K562 (cell line): ENCODE results near the gene ATAD3C. TPM values are rescaled to one million over a fixed set of nuclear protein-coding genes. Genes with fewer than 3 reads are reported as not detected.

Experiments
- BRF1 ChIP-seq: IDR thresholded peaks from 3 replicates; pipeline ENCODE4 v1.6.1; 2011; ENCODE audit warnings: borderline replicate concordance, mild to moderate bottlenecking; ENCODE audit not compliant: insufficient read length; ENCODE audit errors: extremely low read depth
- DIDO1 ChIP-seq: fragments of 450-650 bp; IDR thresholded peaks from 2 replicates; pipeline ENCODE4 v1.6.1; 2016; ENCODE audit warnings: low read depth, missing biosample characterization, missing genetic modification characterization
- HNRNPL ChIP-seq: fragments of 200-400 bp; formaldehyde crosslinking; IDR thresholded peaks from 2 replicates; pipeline ENCODE4 v1.6.1; 2017; ENCODE audit warnings: low read depth, mild to moderate bottlenecking, low read length
- LCOR ChIP-seq: sonication (generic); formaldehyde crosslinking; IDR thresholded peaks from 2 replicates; pipeline ENCODE4 v1.8.0; 2022; ENCODE audit warnings: mild to moderate bottlenecking, missing genetic modification reagents
- MXI1 ChIP-seq: IDR thresholded peaks from 2 replicates; pipeline ENCODE4 v1.6.1; 2011; ENCODE audit warnings: low read depth, mild to moderate bottlenecking, improper control_type of control experiment, low read length
- RBBP5 ChIP-seq: fragments of 200-600 bp; sonication (generic); IDR thresholded peaks from 2 replicates; pipeline ENCODE4 v1.6.1; 2012; ENCODE audit warnings: borderline replicate concordance, mild to moderate bottlenecking, low read length, control low read depth, inconsistent platforms; ENCODE audit not compliant: insufficient read depth, poor library complexity, severe bottlenecking
- RBFOX2 ChIP-seq: fragments of 200-400 bp; formaldehyde crosslinking; IDR thresholded peaks from 2 replicates; pipeline ENCODE4 v1.6.1; 2017; ENCODE audit warnings: low read depth, mild to moderate bottlenecking, low read length, moderate library complexity
- polyA plus RNA-seq, 8 experiments: library from polyadenylated mRNA; depleted of rRNA in 4 of 8; stranded (reverse) in 5 of 8; unstranded in 3 of 8; fragments of >200 nt; fragmentation: Nextera tagmentation in 2 of 8; fragmentation: Illumina TruSeq in 1 of 8; extraction: Ambion mirVana in 2 of 8; extraction: Trizol in 1 of 8; gene quantifications; 2 replicates each; pipeline versions ENCODE4 v1.2.1 to v1.2.3, GENCODE V29; 2011 to 2014; ENCODE audit warnings: inconsistent platforms in 1 of 8, missing spikeins in 1 of 8
- total RNA-seq, 7 experiments: library from RNA; depleted of rRNA in 6 of 7; stranded (reverse); fragments of >200 nt in 6 of 7; fragmentation: Illumina TruSeq in 2 of 7; extraction: Trizol in 2 of 7; gene quantifications; 2 replicates each; pipeline versions ENCODE4 v1.2.1 to v1.2.3, GENCODE V29; 2011 to 2021; ENCODE audit warnings: low replicate concordance in 1 of 7
- TF ChIP-seq, protein P1 (sequence below): fragments of 250-450 bp; sonication (Bioruptor Pico); IDR thresholded peaks from 2 replicates; pipeline ENCODE4 v1.8.0; 2022; ENCODE audit warnings: inconsistent platforms, mild to moderate bottlenecking, moderate library complexity, borderline replicate concordance
- TF ChIP-seq, protein P2 (sequence below): sonication (generic); formaldehyde crosslinking; IDR thresholded peaks from 2 replicates; pipeline ENCODE4 v1.8.0; 2022; ENCODE audit warnings: mild to moderate bottlenecking, missing genetic modification reagents, borderline replicate concordance

ATAD3C gene
- total and polyA plus RNA-seq, 9 of the 15 experiments (the other 6 are each of a cell fraction or from before 2014, with no cell fraction given), result 0.03 to 0.18 TPM; not detected in 7

- peak; percentile 29 for TF ChIP-seq RBBP5
- TF ChIP-seq BRF1, result no peak
- TF ChIP-seq, protein P1, sequence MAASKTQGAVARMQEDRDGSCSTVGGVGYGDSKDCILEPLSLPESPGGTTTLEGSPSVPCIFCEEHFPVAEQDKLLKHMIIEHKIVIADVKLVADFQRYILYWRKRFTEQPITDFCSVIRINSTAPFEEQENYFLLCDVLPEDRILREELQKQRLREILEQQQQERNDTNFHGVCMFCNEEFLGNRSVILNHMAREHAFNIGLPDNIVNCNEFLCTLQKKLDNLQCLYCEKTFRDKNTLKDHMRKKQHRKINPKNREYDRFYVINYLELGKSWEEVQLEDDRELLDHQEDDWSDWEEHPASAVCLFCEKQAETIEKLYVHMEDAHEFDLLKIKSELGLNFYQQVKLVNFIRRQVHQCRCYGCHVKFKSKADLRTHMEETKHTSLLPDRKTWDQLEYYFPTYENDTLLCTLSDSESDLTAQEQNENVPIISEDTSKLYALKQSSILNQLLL, result no peak
- TF ChIP-seq, protein P2, sequence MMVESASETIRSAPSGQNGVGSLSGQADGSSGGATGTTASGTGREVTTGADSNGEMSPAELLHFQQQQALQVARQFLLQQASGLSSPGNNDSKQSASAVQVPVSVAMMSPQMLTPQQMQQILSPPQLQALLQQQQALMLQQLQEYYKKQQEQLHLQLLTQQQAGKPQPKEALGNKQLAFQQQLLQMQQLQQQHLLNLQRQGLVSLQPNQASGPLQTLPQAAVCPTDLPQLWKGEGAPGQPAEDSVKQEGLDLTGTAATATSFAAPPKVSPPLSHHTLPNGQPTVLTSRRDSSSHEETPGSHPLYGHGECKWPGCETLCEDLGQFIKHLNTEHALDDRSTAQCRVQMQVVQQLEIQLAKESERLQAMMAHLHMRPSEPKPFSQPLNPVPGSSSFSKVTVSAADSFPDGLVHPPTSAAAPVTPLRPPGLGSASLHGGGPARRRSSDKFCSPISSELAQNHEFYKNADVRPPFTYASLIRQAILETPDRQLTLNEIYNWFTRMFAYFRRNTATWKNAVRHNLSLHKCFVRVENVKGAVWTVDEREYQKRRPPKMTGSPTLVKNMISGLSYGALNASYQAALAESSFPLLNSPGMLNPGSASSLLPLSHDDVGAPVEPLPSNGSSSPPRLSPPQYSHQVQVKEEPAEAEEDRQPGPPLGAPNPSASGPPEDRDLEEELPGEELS (CRISPR knock-in tag), result no peak
- TF ChIP-seq RBFOX2, result 0 out of 2 replicates have a peak, but pooled peaks have one; percentile 18
- TF ChIP-seq HNRNPL, result peak; percentile 48; the same call in 1 of the 2 replicates
- TF ChIP-seq LCOR, result no peak
- TF ChIP-seq MXI1, result no peak
- TF ChIP-seq DIDO1, result no peak
Measured at GRCh38 chr1:1437033-1437903, 12.2 kb upstream of the ATAD3C start (continued).
